SJCRH30 (cell line): Measurements from ENCODE around the gene GRID1. TPM values are rescaled to one million over a fixed set of nuclear protein-coding genes. Genes with fewer than 3 reads are reported as not detected.

Experiments used
- DNase-seq, 2 experiments: peaks; one replicate each; pipeline ENCODE4 v3.0.0-alpha.2; 2015 to 2020
- H3K27ac ChIP-seq: fragments of 250-450 bp; sonication (Bioruptor Pico); 2 replicates; pipeline ENCODE4 v1.5.1; 2020; ENCODE audit warnings: mild to moderate bottlenecking, moderate library complexity
- H3K27me3 ChIP-seq: fragments of 250-450 bp; sonication (Bioruptor Pico); 2 replicates; pipeline ENCODE4 v1.5.1; 2020; ENCODE audit warnings: mild to moderate bottlenecking, moderate library complexity
- H3K36me3 ChIP-seq: fragments of 250-450 bp; sonication (Bioruptor Pico); 2 replicates; pipeline ENCODE4 v1.5.1; 2020; ENCODE audit warnings: mild to moderate bottlenecking, moderate library complexity
- H3K4me1 ChIP-seq: fragments of 250-450 bp; sonication (Bioruptor Pico); 2 replicates; pipeline ENCODE4 v1.5.1; 2020; ENCODE audit warnings: mild to moderate bottlenecking, moderate library complexity
- H3K4me3 ChIP-seq: fragments of 250-450 bp; sonication (Bioruptor Pico); 2 replicates; pipeline ENCODE4 v1.5.1; 2020; ENCODE audit warnings: mild to moderate bottlenecking, moderate library complexity
- H3K9me3 ChIP-seq: fragments of 250-450 bp; sonication (Bioruptor Pico); replicated peaks from 2 replicates; pipeline ENCODE4 v1.5.1; 2020; ENCODE audit warnings: mild to moderate bottlenecking, moderate library complexity
- total RNA-seq: library from RNA; depleted of rRNA; stranded (reverse); fragments of >200 nt; shearing (Covaris generic); gene quantifications from 2 replicates; pipeline ENCODE4 v1.2.3, GENCODE V29; 2014

Gene GRID1
- total RNA-seq, 1 experiment from 2014 or later, result not detected

- Histone ChIP-seq H3K27me3 (no peaks in the 10 kb centered on the region), H3K4me3 (no peak overlapping the region), H3K27ac (no peak overlapping the region), H3K9me3 (no peaks in the 10 kb centered on the region), H3K4me1 (no peaks in the 10 kb centered on the region), H3K36me3 (no peaks in the 10 kb centered on the region)
- no peak for DNase-seq
Measured at GRCh38 chr10:86357041-86357440, 9.6 kb downstream of the GRID1 start.

GRCh38 chr10:86356296-86356695 is 10.3 kb downstream of the GRID1 start:
- H3K36me3 ChIP-seq, result no peaks in the 10 kb centered on the region
- no peak for DNase-seq

GRCh38 chr10:86355571-86356038 is 11.0 kb downstream of the GRID1 start:
- H3K27ac ChIP-seq, result no peak overlapping the region
- no peak for DNase-seq
- H3K4me1 ChIP-seq, result no peaks in the 10 kb centered on the region
- H3K4me3 ChIP-seq, result no peak overlapping the region
- no peaks in the 10 kb centered on the region for H3K36me3 ChIP-seq
- no peaks in the 10 kb centered on the region for H3K27me3 ChIP-seq
- no peaks in the 10 kb centered on the region for H3K9me3 ChIP-seq

More at GRCh38 chr10:86356296-86356695, 10.3 kb downstream of the GRID1 start:
- H3K4me3 ChIP-seq, result no peak overlapping the region
- H3K9me3 ChIP-seq, result no peaks in the 10 kb centered on the region
- H3K27ac ChIP-seq, result no peak overlapping the region
- H3K27me3 ChIP-seq, result no peaks in the 10 kb centered on the region
- H3K4me1 ChIP-seq, result no peaks in the 10 kb centered on the region

GRCh38 chr10:86354761-86355540 is 11.6 kb downstream of the GRID1 start:
- Histone ChIP-seq H3K9me3 (no peaks in the 10 kb centered on the region), H3K4me3 (no peak overlapping the region), H3K4me1 (no peaks in the 10 kb centered on the region), H3K27me3 (no peaks in the 10 kb centered on the region), H3K36me3 (no peaks in the 10 kb centered on the region), H3K27ac (no peak overlapping the region)
- DNase-seq, result no peak

GRCh38 chr10:86353506-86354485 is 12.8 kb downstream of the GRID1 start:
- Histone ChIP-seq H3K4me3 (no peak overlapping the region), H3K27me3 (no peaks in the 10 kb centered on the region), H3K4me1 (no peaks in the 10 kb centered on the region), H3K36me3 (no peaks in the 10 kb centered on the region), H3K27ac (no peak overlapping the region), H3K9me3 (no peaks in the 10 kb centered on the region)
- no peak for DNase-seq

- Histone ChIP-seq H3K4me3 (no peak overlapping the region), H3K4me1 (no peaks in the 10 kb centered on the region), H3K27ac (no peak overlapping the region), H3K27me3 (no peaks in the 10 kb centered on the region), H3K36me3 (no peaks in the 10 kb centered on the region), H3K9me3 (no peaks in the 10 kb centered on the region)
- no peak for DNase-seq
Measured at GRCh38 chr10:86350897-86351296, 15.7 kb downstream of the GRID1 start.

- no peak overlapping the region for H3K27ac ChIP-seq
- no peaks in the 10 kb centered on the region for H3K4me1 ChIP-seq
- H3K4me3 ChIP-seq, result no peak overlapping the region
- DNase-seq, result no peak
- H3K36me3 ChIP-seq, result no peaks in the 10 kb centered on the region
- H3K9me3 ChIP-seq, result no peaks in the 10 kb centered on the region
- no peaks in the 10 kb centered on the region for H3K27me3 ChIP-seq
Measured at GRCh38 chr10:86349940-86350630, 16.5 kb downstream of the GRID1 start.

- Histone ChIP-seq H3K27me3 (no peaks in the 10 kb centered on the region), H3K4me1 (no peaks in the 10 kb centered on the region), H3K27ac (no peak overlapping the region), H3K4me3 (no peak overlapping the region), H3K36me3 (no peaks in the 10 kb centered on the region), H3K9me3 (no peaks in the 10 kb centered on the region)
- DNase-seq, result peak in 1 of 2 experiments; percentile 22
Measured at GRCh38 chr10:86349474-86349873, 17.1 kb downstream of the GRID1 start.

GRCh38 chr10:86348321-86349210 is 18.0 kb downstream of the GRID1 start:
- Histone ChIP-seq H3K4me3 (no peak overlapping the region), H3K9me3 (no peaks in the 10 kb centered on the region), H3K27ac (no peak overlapping the region), H3K4me1 (no peaks in the 10 kb centered on the region), H3K36me3 (no peaks in the 10 kb centered on the region), H3K27me3 (no peaks in the 10 kb centered on the region)
- no peak for DNase-seq

- Histone ChIP-seq H3K36me3 (no peaks in the 10 kb centered on the region), H3K27ac (no peak overlapping the region), H3K4me3 (no peak overlapping the region), H3K4me1 (no peaks in the 10 kb centered on the region), H3K27me3 (no peaks in the 10 kb centered on the region), H3K9me3 (no peaks in the 10 kb centered on the region)
- no peak for DNase-seq
Measured at GRCh38 chr10:86347856-86348255, 18.7 kb downstream of the GRID1 start.

- no peaks in the 10 kb centered on the region for H3K4me1 ChIP-seq
- no peaks in the 10 kb centered on the region for H3K9me3 ChIP-seq
- no peak overlapping the region for H3K27ac ChIP-seq
- no peak overlapping the region for H3K4me3 ChIP-seq
- no peaks in the 10 kb centered on the region for H3K36me3 ChIP-seq
- H3K27me3 ChIP-seq, result no peaks in the 10 kb centered on the region
- no peak for DNase-seq
Measured at GRCh38 chr10:86346799-86347665, 19.6 kb downstream of the GRID1 start.

GRCh38 chr10:86345859-86346798 is 20.5 kb downstream of the GRID1 start:
- H3K4me1 ChIP-seq, result no peaks in the 10 kb centered on the region
- H3K4me3 ChIP-seq, result no peak overlapping the region
- no peak overlapping the region for H3K27ac ChIP-seq
- DNase-seq, result no peak
- no peaks in the 10 kb centered on the region for H3K27me3 ChIP-seq
- H3K36me3 ChIP-seq, result no peaks in the 10 kb centered on the region
- no peaks in the 10 kb centered on the region for H3K9me3 ChIP-seq
